GM18907 (cell line): Measurements from ENCODE around the gene CEP120.
A peak's percentile ranks its signal among the peaks of the same experiment; 100 is the strongest.
"Not testable (repeated sequence)": the region's sequence is repeated elsewhere in the genome, so short reads cannot be mapped to it uniquely, and the experiment has no call there.

Experiments
- ATAC-seq: cut with Tn5 transposase; IDR thresholded peaks from one replicate; pipeline ENCODE4 v1.9.1; 2021; ENCODE audit warnings: mild to moderate bottlenecking, moderate library complexity; ENCODE audit not compliant: unreplicated experiment

The CEP120 gene

GRCh38 chr5:123423278-123424149, at the start of gene CEP120:
CEP120 (minus strand) TSS chr5:123423403; CDS start chr5:123422998, 405 bp downstream.
- peak; percentile 99 for ATAC-seq

GRCh38 chr5:123472150-123472924, 49.1 kb upstream of the CEP120 start:
- ATAC-seq, result no peak

GRCh38 chr5:123471385-123471784, 48.2 kb upstream of the CEP120 start:
- ATAC-seq, result no peak

GRCh38 chr5:123466839-123467238, 43.6 kb upstream of the CEP120 start:
- ATAC-seq, result not testable (repeated sequence)

GRCh38 chr5:123460296-123460729, 37.1 kb upstream of the CEP120 start:
- ATAC-seq, result peak; percentile 60

GRCh38 chr5:123458994-123459393, 35.8 kb upstream of the CEP120 start:
- not testable (repeated sequence) for ATAC-seq

- ATAC-seq, result no peak
These were observed 33.0 kb upstream of the CEP120 start for GRCh38 chr5:123456242-123456641.

- peak; percentile 83 for ATAC-seq
These were observed 32.4 kb upstream of the CEP120 start for GRCh38 chr5:123455640-123456039.

- peak; percentile 41 for ATAC-seq
These were observed 31.9 kb upstream of the CEP120 start for GRCh38 chr5:123455095-123455494.

- ATAC-seq, result no peak
These were observed 31.2 kb upstream of the CEP120 start for GRCh38 chr5:123454259-123454911.

- no peak for ATAC-seq
These were observed 29.2 kb upstream of the CEP120 start for GRCh38 chr5:123452401-123452800.

GRCh38 chr5:123451047-123451446, 27.8 kb upstream of the CEP120 start:
- ATAC-seq, result no peak

GRCh38 chr5:123450640-123451039, 27.4 kb upstream of the CEP120 start:
- no peak for ATAC-seq

GRCh38 chr5:123450114-123450513, 26.9 kb upstream of the CEP120 start:
- ATAC-seq, result no peak

GRCh38 chr5:123449424-123449974, 26.3 kb upstream of the CEP120 start:
- ATAC-seq, result no peak

GRCh38 chr5:123448743-123449142, 25.5 kb upstream of the CEP120 start:
- peak; percentile 2 for ATAC-seq

GRCh38 chr5:123448017-123448617, 24.9 kb upstream of the CEP120 start:
- peak; percentile 91 for ATAC-seq

- ATAC-seq, result no peak
These were observed 20.8 kb upstream of the CEP120 start for GRCh38 chr5:123444016-123444415.

GRCh38 chr5:123441408-123441807, 18.2 kb upstream of the CEP120 start:
- ATAC-seq, result peak; percentile 44

GRCh38 chr5:123440456-123441181, 17.4 kb upstream of the CEP120 start:
- no peak for ATAC-seq
